HFFc6 (cell line): ENCODE results near the gene SCAF11. TPM values are rescaled to one million over a fixed set of nuclear protein-coding genes. Genes with fewer than 3 reads are reported as not detected.

Source experiments
- DNase-seq: peaks from one replicate; pipeline ENCODE4 v3.0.0-alpha.2; 2018
- H3K27ac Mint-ChIP-seq: 2 replicates; pipeline ENCODE4 v1.8.0; 2020; ENCODE audit warnings: mild to moderate bottlenecking, mixed read lengths
- H3K27me3 Mint-ChIP-seq: 2 replicates; pipeline ENCODE4 v1.8.0; 2021; ENCODE audit warnings: mild to moderate bottlenecking, moderate library complexity, mixed read lengths; ENCODE audit not compliant: insufficient read depth
- H3K36me3 Mint-ChIP-seq: 2 replicates; pipeline ENCODE4 v1.8.0; 2021; ENCODE audit warnings: low read depth, mixed read lengths
- H3K4me1 Mint-ChIP-seq: 2 replicates; pipeline ENCODE4 v1.8.0; 2020; ENCODE audit warnings: low read depth, mixed read lengths
- H3K4me3 Mint-ChIP-seq: 2 replicates; pipeline ENCODE4 v1.8.0; 2020; ENCODE audit warnings: mild to moderate bottlenecking, moderate library complexity, mixed read lengths
- H3K9me3 Mint-ChIP-seq: 2 replicates; pipeline ENCODE4 v1.8.0; 2020; ENCODE audit warnings: mild to moderate bottlenecking, mixed read lengths
- total RNA-seq, 6 experiments: library from RNA; stranded (reverse); fragmentation: NEBNext Ultra II Directional; extraction: Animal tissue kit (Norgen Biotek cat#: 25700); gene quantifications; 2 replicates in 1 of 6; 3 replicates in 5 of 6; pipeline ENCODE4 v1.2.3, GENCODE V29; 2021
- TF ChIP-seq, protein P1 (sequence below): fragments of 200-600 bp; sonication (generic); IDR thresholded peaks from 2 replicates; pipeline ENCODE4 v1.5.0; 2021; ENCODE audit warnings: antibody characterized with exemption, mild to moderate bottlenecking

The SCAF11 gene
- total RNA-seq, 6 experiments from 2014 or later: 108 to 130 (median 115) TPM

DNA sequence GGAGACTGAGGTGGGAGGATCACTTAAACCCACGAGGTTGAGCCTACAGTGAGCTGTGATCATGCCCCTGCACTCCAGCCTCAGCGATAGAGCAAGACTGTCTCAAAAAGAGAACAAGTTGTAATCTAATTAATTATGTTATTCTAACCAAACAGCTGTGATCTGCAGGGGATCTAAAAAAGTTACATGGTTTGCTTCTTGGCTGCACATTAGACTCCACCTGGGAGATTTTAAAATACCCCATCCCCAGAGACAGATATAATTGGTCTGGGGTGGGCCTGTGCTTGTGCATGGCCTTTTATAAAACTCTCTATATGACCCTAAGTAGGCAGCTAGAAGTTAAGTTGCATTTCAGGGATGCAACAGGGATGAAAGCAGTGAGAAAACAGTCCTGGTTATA lies 76.7 kb downstream of the SCAF11 start:
- H3K27ac Mint-ChIP-seq: 0 out of 2 replicates have a peak overlapping the region, but pooled peaks have one; percentile 72
- H3K27me3 Mint-ChIP-seq: peaks cover 4% of the 10 kb centered on the region; the same call in 1 of the 2 replicates
- no peak overlapping the region for H3K4me3 Mint-ChIP-seq
- H3K4me1 Mint-ChIP-seq: peaks cover 40% of the 10 kb centered on the region
- no peaks in the 10 kb centered on the region for H3K9me3 Mint-ChIP-seq
- H3K36me3 Mint-ChIP-seq: peaks cover 5% of the 10 kb centered on the region
- TF ChIP-seq, protein P1, sequence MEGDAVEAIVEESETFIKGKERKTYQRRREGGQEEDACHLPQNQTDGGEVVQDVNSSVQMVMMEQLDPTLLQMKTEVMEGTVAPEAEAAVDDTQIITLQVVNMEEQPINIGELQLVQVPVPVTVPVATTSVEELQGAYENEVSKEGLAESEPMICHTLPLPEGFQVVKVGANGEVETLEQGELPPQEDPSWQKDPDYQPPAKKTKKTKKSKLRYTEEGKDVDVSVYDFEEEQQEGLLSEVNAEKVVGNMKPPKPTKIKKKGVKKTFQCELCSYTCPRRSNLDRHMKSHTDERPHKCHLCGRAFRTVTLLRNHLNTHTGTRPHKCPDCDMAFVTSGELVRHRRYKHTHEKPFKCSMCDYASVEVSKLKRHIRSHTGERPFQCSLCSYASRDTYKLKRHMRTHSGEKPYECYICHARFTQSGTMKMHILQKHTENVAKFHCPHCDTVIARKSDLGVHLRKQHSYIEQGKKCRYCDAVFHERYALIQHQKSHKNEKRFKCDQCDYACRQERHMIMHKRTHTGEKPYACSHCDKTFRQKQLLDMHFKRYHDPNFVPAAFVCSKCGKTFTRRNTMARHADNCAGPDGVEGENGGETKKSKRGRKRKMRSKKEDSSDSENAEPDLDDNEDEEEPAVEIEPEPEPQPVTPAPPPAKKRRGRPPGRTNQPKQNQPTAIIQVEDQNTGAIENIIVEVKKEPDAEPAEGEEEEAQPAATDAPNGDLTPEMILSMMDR: no peak
- no peak for DNase-seq

DNA sequence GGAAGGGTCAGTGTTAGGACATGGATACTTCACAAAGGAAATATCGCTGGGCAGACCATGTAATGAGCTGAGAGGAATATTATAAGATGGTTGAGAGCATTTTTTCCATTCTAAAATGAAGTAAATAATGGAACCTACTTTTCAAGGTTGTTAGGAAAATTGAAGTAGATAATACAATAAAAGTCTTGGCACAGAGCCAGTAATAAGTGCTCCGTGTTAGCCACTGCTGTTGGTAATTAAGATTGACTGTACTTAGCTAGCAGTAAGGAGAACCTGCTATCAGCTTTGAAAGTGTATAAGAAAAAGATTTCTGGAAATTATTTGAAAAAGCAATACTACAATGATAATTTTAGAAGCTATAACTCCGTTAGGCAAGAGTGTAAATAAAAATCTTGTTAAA lies 77.6 kb downstream of the SCAF11 start:
- Mint-ChIP-seq H3K4me3 (no peak overlapping the region), H3K9me3 (no peaks in the 10 kb centered on the region), H3K36me3 (peaks cover 5% of the 10 kb centered on the region), H3K27me3 (peaks cover 4% of the 10 kb centered on the region; the same call in 1 of the 2 replicates), H3K27ac (no peak overlapping the region), H3K4me1 (peaks cover 40% of the 10 kb centered on the region)
- DNase-seq: no peak
- TF ChIP-seq, protein P1: no peak

DNA sequence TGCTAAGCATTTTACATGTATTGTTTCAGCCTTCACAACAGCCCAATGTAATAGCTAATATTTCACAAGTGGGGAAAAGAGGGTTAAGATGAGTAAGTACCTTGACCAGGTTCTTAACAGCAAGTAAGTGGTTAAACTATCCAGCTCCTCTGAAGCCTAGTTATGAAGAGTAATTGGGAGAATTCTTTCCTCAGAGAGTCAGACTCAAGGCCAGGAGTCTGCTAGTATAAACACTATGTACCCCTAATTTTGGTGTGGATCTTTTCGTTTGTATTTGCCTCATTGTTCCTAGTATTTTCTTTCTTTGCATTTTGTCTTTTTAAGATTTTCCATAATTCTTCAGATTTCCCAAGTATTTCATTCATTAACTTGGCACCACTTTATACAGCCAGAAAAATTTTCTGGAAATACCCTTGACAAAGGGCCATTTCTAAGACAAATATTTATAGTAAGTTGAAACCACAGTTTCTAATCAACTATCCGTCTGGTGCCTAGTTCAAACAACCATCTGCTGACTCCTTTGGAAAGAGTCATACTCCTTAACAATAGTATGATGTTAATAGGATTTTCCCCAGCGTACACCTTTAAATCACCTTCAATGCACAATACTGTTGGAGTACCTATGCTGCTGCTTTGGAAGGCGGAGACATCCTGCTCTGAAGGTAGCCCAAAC lies 81.2 kb downstream of the SCAF11 start:
- H3K4me1 Mint-ChIP-seq: peaks cover 21% of the 10 kb centered on the region

DNA sequence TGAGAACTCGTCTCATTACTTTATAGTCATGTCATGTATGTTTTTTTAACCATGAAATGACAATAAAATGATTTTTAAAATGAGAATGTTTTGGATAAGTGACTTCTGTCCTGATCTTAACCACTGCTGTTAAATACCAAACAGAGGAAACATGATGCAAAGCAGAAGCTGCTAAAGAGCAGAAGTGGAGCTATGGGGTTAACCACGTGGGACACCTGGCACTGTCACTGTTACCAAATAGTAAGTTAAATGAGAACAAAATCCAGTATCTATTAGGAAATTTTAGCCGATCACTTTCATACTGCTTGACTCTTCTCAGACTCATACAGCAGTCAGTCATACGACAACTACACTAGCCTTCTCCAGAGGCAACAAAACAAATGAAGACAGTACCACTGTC lies 82.4 kb downstream of the SCAF11 start:
- Mint-ChIP-seq H3K4me3 (no peak overlapping the region), H3K36me3 (0 out of 2 replicates have a peak, but pooled peaks cover 5% of the 10 kb centered on the region), H3K9me3 (no peaks in the 10 kb centered on the region), H3K4me1 (peaks cover 9% of the 10 kb centered on the region; the same call in 1 of the 2 replicates), H3K27ac (no peak overlapping the region), H3K27me3 (no peaks in the 10 kb centered on the region)
- DNase-seq: no peak
- TF ChIP-seq, protein P1: no peak

More for the DNA sequence above, 81.2 kb downstream of the SCAF11 start:
- Mint-ChIP-seq H3K27me3 (peaks cover 4% of the 10 kb centered on the region; the same call in 1 of the 2 replicates), H3K4me3 (no peak overlapping the region), H3K27ac (no peak overlapping the region), H3K36me3 (0 out of 2 replicates have a peak, but pooled peaks cover 5% of the 10 kb centered on the region), H3K9me3 (no peaks in the 10 kb centered on the region)
- TF ChIP-seq, protein P1: no peak
- no peak for DNase-seq

DNA sequence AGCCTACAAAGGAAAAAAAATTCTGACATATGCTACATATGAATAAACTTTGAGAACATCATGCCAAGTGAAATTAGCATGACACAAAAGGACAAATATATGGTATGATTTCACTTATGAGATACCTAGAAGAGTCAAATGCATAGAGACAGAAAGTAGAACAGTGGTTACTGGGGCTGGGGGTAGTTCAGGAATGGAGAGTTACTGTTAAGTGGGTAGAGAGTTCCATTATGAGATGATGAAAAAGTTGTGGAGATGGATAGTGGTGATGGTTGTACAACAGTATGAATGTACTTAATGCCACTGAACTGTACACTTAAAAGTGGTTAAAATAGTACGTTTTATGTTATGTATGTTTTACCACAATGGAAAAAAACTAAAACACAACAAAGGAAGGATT lies 92.3 kb downstream of the SCAF11 start:
- H3K4me1 Mint-ChIP-seq: no peaks in the 10 kb centered on the region
- no peak overlapping the region for H3K4me3 Mint-ChIP-seq
- H3K36me3 Mint-ChIP-seq: peaks cover 25% of the 10 kb centered on the region
- no peak overlapping the region for H3K27ac Mint-ChIP-seq
- no peaks in the 10 kb centered on the region for H3K9me3 Mint-ChIP-seq
- DNase-seq: no peak
- TF ChIP-seq, protein P1: no peak
- H3K27me3 Mint-ChIP-seq: no peaks in the 10 kb centered on the region
